K562 (cell line): Measurements from ENCODE around the gene OMA1. TPM values are rescaled to one million over a fixed set of nuclear protein-coding genes. Genes with fewer than 3 reads are reported as not detected.

Experiments used
- CBX1 ChIP-seq: sonication (generic); IDR thresholded peaks from 2 replicates; pipeline ENCODE4 v1.6.1; 2016; ENCODE audit warnings: antibody characterized with exemption, low read depth, mild to moderate bottlenecking
- CEBPG ChIP-seq, 3 experiments: fragments of 200-800 bp in 1 of 3; sonication (Bioruptor generic) in 1 of 3; sonication (generic) in 1 of 3; formaldehyde crosslinking in 1 of 3; IDR thresholded peaks in 2 of 3; conservative IDR thresholded peaks in 1 of 3; 2 replicates each; pipeline versions ENCODE4 v1.6.1 to v1.8.0; 2016 to 2022; ENCODE audit warnings: missing compliant biosample characterization in 2 of 3, missing genetic modification characterization in 2 of 3, mild to moderate bottlenecking in 1 of 3, missing genetic modification reagents in 1 of 3
- ETV1 ChIP-seq: fragments of 450-650 bp; conservative IDR thresholded peaks from 2 replicates; pipeline ENCODE4 v1.6.1; 2016; ENCODE audit warnings: missing genetic modification characterization, control low read depth, low read depth, missing compliant biosample characterization
- EWSR1 ChIP-seq: fragments of 450-650 bp; IDR thresholded peaks from 2 replicates; pipeline ENCODE4 v1.6.1; 2018; ENCODE audit warnings: borderline replicate concordance, mild to moderate bottlenecking, low read depth, moderate library complexity; ENCODE audit not compliant: partially characterized antibody
- HCFC1 ChIP-seq: IDR thresholded peaks from 2 replicates; pipeline ENCODE4 v1.6.1; 2012; ENCODE audit warnings: low read depth, low read length, improper control_type of control experiment
- HNRNPL ChIP-seq: fragments of 200-400 bp; formaldehyde crosslinking; IDR thresholded peaks from 2 replicates; pipeline ENCODE4 v1.6.1; 2017; ENCODE audit warnings: low read depth, mild to moderate bottlenecking, low read length
- RFX7 ChIP-seq: fragments of 250-450 bp; sonication (Bioruptor Pico); IDR thresholded peaks from 2 replicates; pipeline ENCODE4 v1.5.1; 2021; ENCODE audit warnings: mild to moderate bottlenecking
- RNF219 ChIP-seq: fragments of 250-450 bp; sonication (Bioruptor Pico); IDR thresholded peaks from 2 replicates; pipeline ENCODE4 v1.5.0; 2022; ENCODE audit warnings: mild to moderate bottlenecking
- TRIM25 ChIP-seq: fragments of 450-650 bp; IDR thresholded peaks from 2 replicates; pipeline ENCODE4 v1.7.0; 2016; ENCODE audit warnings: borderline replicate concordance
- U2AF1 ChIP-seq: fragments of 200-400 bp; formaldehyde crosslinking; optimal IDR thresholded peaks from 2 replicates; pipeline ENCODE3; 2017; ENCODE audit warnings: mild to moderate bottlenecking, low read depth, low read length, moderate library complexity
- ZNF668 ChIP-seq: fragments of 250-450 bp; sonication (Bioruptor Pico); IDR thresholded peaks from 2 replicates; pipeline ENCODE4 v1.8.0; 2022; ENCODE audit warnings: mild to moderate bottlenecking, inconsistent platforms
- ZNF699 ChIP-seq: fragments of 250-450 bp; sonication (Bioruptor Pico); IDR thresholded peaks from 2 replicates; pipeline ENCODE4 v1.8.0; 2021; ENCODE audit warnings: mild to moderate bottlenecking, moderate library complexity; ENCODE audit not compliant: insufficient replicate concordance
- polyA plus RNA-seq, 8 experiments: library from polyadenylated mRNA; depleted of rRNA in 4 of 8; stranded (reverse) in 5 of 8; unstranded in 3 of 8; fragments of >200 nt; fragmentation: Nextera tagmentation in 2 of 8; fragmentation: Illumina TruSeq in 1 of 8; extraction: Ambion mirVana in 2 of 8; extraction: Trizol in 1 of 8; gene quantifications; 2 replicates each; pipeline versions ENCODE4 v1.2.1 to v1.2.3, GENCODE V29; 2011 to 2014; ENCODE audit warnings: inconsistent platforms in 1 of 8, missing spikeins in 1 of 8
- total RNA-seq, 7 experiments: library from RNA; depleted of rRNA in 6 of 7; stranded (reverse); fragments of >200 nt in 6 of 7; fragmentation: Illumina TruSeq in 2 of 7; extraction: Trizol in 2 of 7; gene quantifications; 2 replicates each; pipeline versions ENCODE4 v1.2.1 to v1.2.3, GENCODE V29; 2011 to 2021; ENCODE audit warnings: low replicate concordance in 1 of 7
- TF ChIP-seq, protein P1 (sequence below): sonication (generic); formaldehyde crosslinking; IDR thresholded peaks from 2 replicates; pipeline ENCODE4 v1.8.0; 2023; ENCODE audit warnings: mild to moderate bottlenecking, missing genetic modification reagents
- TF ChIP-seq, protein P2 (sequence below): sonication (generic); formaldehyde crosslinking; IDR thresholded peaks from 2 replicates; pipeline ENCODE4 v1.8.0; 2023; ENCODE audit warnings: missing genetic modification reagents, mild to moderate bottlenecking, borderline replicate concordance

The OMA1 gene
- total and polyA plus RNA-seq, 9 of the 15 experiments (the other 6 are each of a cell fraction or from before 2014, with no cell fraction given): 16.6 to 51.5 (median 33.5) TPM

- TF ChIP-seq ZNF699: no peak
- no peak for TF ChIP-seq ETV1
- TF ChIP-seq TRIM25: no peak
- no peak for TF ChIP-seq RNF219 (CRISPR knock-in tag)
- no peak for TF ChIP-seq HCFC1
- TF ChIP-seq CBX1: 0 out of 2 replicates have a peak, but pooled peaks have one; percentile 23
- no peak for TF ChIP-seq ZNF668 (CRISPR knock-in tag)
- peak; percentile 8; the same call in 1 of the 2 replicates for TF ChIP-seq CEBPG (CRISPR knock-in tag; IDR thresholded peaks at IDR 0.05)
- TF ChIP-seq CEBPG (tag; conservative IDR thresholded peaks at IDR 0.05 in 1 of 2, IDR thresholded peaks at IDR 0.05 in 1 of 2): 0 out of 4 replicates have a peak, but pooled peaks of 1 of the 2 experiments have one; percentile 15
- TF ChIP-seq U2AF1: no peak
- TF ChIP-seq, protein P1, sequence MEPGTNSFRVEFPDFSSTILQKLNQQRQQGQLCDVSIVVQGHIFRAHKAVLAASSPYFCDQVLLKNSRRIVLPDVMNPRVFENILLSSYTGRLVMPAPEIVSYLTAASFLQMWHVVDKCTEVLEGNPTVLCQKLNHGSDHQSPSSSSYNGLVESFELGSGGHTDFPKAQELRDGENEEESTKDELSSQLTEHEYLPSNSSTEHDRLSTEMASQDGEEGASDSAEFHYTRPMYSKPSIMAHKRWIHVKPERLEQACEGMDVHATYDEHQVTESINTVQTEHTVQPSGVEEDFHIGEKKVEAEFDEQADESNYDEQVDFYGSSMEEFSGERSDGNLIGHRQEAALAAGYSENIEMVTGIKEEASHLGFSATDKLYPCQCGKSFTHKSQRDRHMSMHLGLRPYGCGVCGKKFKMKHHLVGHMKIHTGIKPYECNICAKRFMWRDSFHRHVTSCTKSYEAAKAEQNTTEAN (CRISPR knock-in tag): no peak
- TF ChIP-seq RFX7: no peak
- no peak for TF ChIP-seq HNRNPL
- no peak for TF ChIP-seq EWSR1
- TF ChIP-seq, protein P2, sequence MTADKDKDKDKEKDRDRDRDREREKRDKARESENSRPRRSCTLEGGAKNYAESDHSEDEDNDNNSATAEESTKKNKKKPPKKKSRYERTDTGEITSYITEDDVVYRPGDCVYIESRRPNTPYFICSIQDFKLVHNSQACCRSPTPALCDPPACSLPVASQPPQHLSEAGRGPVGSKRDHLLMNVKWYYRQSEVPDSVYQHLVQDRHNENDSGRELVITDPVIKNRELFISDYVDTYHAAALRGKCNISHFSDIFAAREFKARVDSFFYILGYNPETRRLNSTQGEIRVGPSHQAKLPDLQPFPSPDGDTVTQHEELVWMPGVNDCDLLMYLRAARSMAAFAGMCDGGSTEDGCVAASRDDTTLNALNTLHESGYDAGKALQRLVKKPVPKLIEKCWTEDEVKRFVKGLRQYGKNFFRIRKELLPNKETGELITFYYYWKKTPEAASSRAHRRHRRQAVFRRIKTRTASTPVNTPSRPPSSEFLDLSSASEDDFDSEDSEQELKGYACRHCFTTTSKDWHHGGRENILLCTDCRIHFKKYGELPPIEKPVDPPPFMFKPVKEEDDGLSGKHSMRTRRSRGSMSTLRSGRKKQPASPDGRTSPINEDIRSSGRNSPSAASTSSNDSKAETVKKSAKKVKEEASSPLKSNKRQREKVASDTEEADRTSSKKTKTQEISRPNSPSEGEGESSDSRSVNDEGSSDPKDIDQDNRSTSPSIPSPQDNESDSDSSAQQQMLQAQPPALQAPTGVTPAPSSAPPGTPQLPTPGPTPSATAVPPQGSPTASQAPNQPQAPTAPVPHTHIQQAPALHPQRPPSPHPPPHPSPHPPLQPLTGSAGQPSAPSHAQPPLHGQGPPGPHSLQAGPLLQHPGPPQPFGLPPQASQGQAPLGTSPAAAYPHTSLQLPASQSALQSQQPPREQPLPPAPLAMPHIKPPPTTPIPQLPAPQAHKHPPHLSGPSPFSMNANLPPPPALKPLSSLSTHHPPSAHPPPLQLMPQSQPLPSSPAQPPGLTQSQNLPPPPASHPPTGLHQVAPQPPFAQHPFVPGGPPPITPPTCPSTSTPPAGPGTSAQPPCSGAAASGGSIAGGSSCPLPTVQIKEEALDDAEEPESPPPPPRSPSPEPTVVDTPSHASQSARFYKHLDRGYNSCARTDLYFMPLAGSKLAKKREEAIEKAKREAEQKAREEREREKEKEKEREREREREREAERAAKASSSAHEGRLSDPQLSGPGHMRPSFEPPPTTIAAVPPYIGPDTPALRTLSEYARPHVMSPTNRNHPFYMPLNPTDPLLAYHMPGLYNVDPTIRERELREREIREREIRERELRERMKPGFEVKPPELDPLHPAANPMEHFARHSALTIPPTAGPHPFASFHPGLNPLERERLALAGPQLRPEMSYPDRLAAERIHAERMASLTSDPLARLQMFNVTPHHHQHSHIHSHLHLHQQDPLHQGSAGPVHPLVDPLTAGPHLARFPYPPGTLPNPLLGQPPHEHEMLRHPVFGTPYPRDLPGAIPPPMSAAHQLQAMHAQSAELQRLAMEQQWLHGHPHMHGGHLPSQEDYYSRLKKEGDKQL (CRISPR knock-in tag): no peak
Observed at GRCh38 chr1:58545591-58546519, 671 bp downstream of the OMA1 start (continued).
